Small intestine (tissue), 7 donors: ENCODE data around the gene OBSCN. TPM values are rescaled to one million over a fixed set of nuclear protein-coding genes. Genes with fewer than 3 reads are reported as not detected.

Experiments used
- DNase-seq, 2 donors: peaks; one replicate each; pipeline versions ENCODE4 v3.0.0 to v3.0.0-alpha.2; 2013
- FAIRE-seq: peaks from 2 replicates; lab custom pipeline; 2012; peaks lifted over from hg19 to GRCh38; lab: Jason Lieb, UNC
- H3K27ac ChIP-seq, 3 donors: one replicate each; pipeline ENCODE4 v1.5.1; 2013; ENCODE audit warnings: low read length in 2 of 3, mild to moderate bottlenecking in 2 of 3, control low read depth in 1 of 3, inconsistent platforms in 1 of 3, low read depth in 1 of 3, moderate library complexity in 1 of 3
- H3K27me3 ChIP-seq, 3 donors: one replicate each; pipeline ENCODE4 v1.6.1; 2013; ENCODE audit warnings: low read length in 3 of 3, inconsistent platforms in 1 of 3; ENCODE audit not compliant: control insufficient read depth in 3 of 3, insufficient read depth in 3 of 3
- H3K36me3 ChIP-seq, 3 donors: one replicate each; pipeline ENCODE4 v1.6.1; 2013; ENCODE audit warnings: low read length in 3 of 3, inconsistent platforms in 1 of 3, low read depth in 1 of 3, mild to moderate bottlenecking in 1 of 3, moderate library complexity in 1 of 3; ENCODE audit not compliant: control insufficient read depth in 3 of 3, insufficient read depth in 2 of 3
- H3K4me1 ChIP-seq, 3 donors: one replicate each; pipeline ENCODE4 v1.6.1; 2013; ENCODE audit warnings: low read length in 2 of 3, inconsistent platforms in 1 of 3, low read depth in 1 of 3, mild to moderate bottlenecking in 1 of 3, moderate library complexity in 1 of 3; ENCODE audit not compliant: control insufficient read depth in 3 of 3, insufficient read depth in 2 of 3
- H3K4me3 ChIP-seq, 3 donors: one replicate each; pipeline ENCODE4 v1.5.1; 2013; ENCODE audit warnings: low read length in 3 of 3, control low read depth in 1 of 3, inconsistent platforms in 1 of 3, low read depth in 1 of 3, mild to moderate bottlenecking in 1 of 3, moderate library complexity in 1 of 3
- H3K9me3 ChIP-seq, 2 donors: one replicate each; pipeline ENCODE4 v1.6.1; 2013; ENCODE audit warnings: low read depth in 1 of 2, low read length in 1 of 2; ENCODE audit not compliant: control insufficient read depth in 2 of 2, insufficient read depth in 1 of 2
- WGBS, 3 donors: extraction: QIAGEN DNeasy Blood & Tissue Kit; methylation state at CpG; one replicate each; pipeline ENCODE4 v1.1.7; 2013; 5-methylcytosine and 5-hydroxymethylcytosine counted together
- polyA plus RNA-seq, 4 donors: library from polyadenylated mRNA; stranded (reverse) in 3 of 4; unstranded in 1 of 4; fragments of 200-250 nt in 3 of 4; fragments of 120-200 nt in 1 of 4; gene quantifications; one replicate each; pipeline versions ENCODE4 v1.2.1 to v1.2.3, GENCODE V29; 2013
- donor health status: healthy with polysubstance abuse.
- donor health status: control.
- donor health status: control.
- donor health status: Bipolar disorder and iron deficiency.
- donor health status: healthy.

The OBSCN gene
- polyA plus RNA-seq, 4 donors, result 3.6 to 36.2 (median 5.7) TPM

DNA sequence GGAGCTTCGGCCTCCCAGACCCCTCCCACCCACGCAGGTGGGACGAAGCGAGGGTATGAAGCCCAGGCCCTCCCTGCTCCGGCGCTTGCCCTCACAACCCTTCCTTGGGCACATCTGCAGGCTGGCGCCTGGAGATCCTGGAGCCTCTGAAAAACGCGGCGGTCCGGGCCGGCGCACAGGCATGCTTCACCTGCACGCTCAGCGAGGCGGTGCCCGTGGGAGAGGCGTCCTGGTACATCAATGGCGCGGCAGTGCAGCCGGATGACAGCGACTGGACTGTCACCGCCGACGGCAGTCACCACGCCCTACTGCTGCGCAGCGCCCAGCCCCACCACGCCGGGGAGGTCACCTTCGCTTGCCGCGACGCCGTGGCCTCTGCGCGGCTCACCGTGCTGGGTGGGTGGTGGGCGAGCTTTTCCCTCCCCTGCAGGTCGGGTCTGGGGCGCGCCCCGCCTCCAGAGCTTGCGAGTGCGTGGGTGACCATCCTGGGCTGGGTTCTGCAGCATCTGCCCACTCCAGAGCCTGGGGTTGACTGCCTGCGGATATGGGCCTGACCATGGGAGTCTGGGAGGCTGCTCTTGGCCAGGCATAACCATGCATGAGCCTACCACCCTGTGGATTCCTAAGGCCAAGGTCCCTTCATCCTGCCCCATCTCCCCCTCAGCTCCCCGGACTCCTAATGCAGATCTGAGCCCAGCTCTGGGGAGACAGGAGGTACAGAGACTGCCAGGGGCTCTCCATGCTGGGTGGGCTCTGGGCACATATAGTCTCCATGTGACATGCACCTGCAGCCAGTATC lies 108.9 kb downstream of the OBSCN start:
- Histone ChIP-seq H3K4me1 (no peaks in the 10 kb centered on the region), H3K4me3 (no peak overlapping the region), H3K27me3 (no peaks in the 10 kb centered on the region), H3K36me3 (peaks cover 0 to 51% (median 0%) of the 10 kb centered on the region in 3 donors), H3K9me3 (peaks cover 2 to 23% of the 10 kb centered on the region in 2 donors), H3K27ac (no peak overlapping the region)
- WGBS, 3 donors, result 93 to 96% (median 93%) methylated on average over 36 to 47 of the region's 47 CpGs
- no peak for DNase-seq
- no peak for FAIRE-seq

DNA sequence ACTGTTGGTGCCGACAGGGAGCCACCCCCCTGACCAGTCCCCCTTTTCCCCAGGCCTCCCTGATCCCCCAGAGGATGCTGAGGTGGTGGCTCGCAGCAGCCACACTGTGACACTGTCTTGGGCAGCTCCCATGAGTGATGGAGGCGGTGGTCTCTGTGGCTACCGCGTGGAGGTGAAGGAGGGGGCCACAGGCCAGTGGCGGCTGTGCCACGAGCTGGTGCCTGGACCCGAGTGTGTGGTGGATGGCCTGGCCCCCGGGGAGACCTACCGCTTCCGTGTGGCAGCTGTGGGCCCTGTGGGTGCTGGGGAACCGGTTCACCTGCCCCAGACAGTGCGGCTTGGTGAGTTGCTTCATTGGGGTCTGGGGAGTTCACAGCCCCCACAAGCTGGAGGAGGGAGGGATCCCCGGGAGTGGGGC lies 109.6 kb downstream of the OBSCN start:
- Histone ChIP-seq H3K4me1 (no peaks in the 10 kb centered on the region), H3K4me3 (no peak overlapping the region), H3K27ac (no peak overlapping the region), H3K27me3 (no peaks in the 10 kb centered on the region), H3K36me3 (peaks cover 0 to 50% (median 0%) of the 10 kb centered on the region in 3 donors), H3K9me3 (peaks cover 0 to 17% of the 10 kb centered on the region in 2 donors)
- FAIRE-seq, result no peak
- DNase-seq, result no peak
- WGBS, 3 donors, result 78 to 91% (median 89%) methylated on average over 13 to 14 of the region's 14 CpGs

DNA sequence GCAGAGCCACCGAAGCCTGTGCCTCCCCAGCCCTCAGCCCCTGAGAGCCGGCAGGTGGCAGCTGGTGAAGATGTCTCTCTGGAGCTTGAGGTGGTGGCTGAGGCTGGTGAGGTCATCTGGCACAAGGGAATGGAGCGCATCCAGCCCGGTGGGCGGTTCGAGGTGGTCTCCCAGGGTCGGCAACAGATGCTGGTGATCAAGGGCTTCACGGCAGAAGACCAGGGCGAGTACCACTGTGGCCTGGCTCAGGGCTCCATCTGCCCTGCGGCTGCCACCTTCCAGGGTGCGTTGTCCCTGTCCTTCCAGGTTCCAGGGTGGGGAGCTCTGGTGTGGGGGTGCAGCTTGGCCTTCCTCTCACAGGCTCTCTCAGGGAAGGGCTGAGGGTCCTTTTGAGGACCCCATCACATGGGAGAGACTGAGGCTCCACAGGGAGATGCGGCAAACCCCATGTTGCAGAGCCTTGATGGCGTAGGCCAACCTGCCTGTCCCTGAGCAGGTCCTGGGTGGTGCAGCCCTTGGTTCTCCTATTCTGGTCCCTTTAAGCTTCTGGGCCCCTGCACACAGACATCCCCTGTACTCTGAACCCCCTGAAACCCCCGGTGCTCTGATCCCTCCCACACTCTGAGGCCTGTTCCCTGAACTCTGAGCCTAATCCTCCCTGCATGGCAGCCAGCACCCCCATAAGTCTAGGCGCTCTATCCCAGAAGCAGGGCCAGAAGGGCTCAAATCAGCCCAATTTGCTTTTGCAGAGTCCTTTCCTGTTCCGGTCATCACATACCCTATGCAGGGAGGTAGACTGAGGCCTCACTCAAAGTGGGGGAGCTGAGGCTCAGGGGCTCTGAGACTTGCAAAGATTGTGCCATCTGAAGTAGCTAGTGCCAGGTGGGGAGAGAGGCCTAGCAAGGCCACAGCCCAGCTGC lies 110.3 kb downstream of the OBSCN start:
- Histone ChIP-seq H3K27me3 (no peaks in the 10 kb centered on the region), H3K4me3 (no peak overlapping the region), H3K9me3 (peaks cover 0 to 10% of the 10 kb centered on the region in 2 donors), H3K4me1 (no peaks in the 10 kb centered on the region), H3K36me3 (peaks cover 0 to 51% (median 0%) of the 10 kb centered on the region in 3 donors), H3K27ac (no peak overlapping the region)
- WGBS, 3 donors, result 86 to 92% (median 91%) methylated on average over 16 of the region's 16 CpGs
- DNase-seq (no peak), FAIRE-seq (no peak)

GRCh38 chr1:228318823-228319241 lies 111.0 kb downstream of the OBSCN start:
- H3K36me3 ChIP-seq, result peaks cover 0 to 53% (median 0%) of the 10 kb centered on the region in 3 donors
- no peak for DNase-seq

DNA sequence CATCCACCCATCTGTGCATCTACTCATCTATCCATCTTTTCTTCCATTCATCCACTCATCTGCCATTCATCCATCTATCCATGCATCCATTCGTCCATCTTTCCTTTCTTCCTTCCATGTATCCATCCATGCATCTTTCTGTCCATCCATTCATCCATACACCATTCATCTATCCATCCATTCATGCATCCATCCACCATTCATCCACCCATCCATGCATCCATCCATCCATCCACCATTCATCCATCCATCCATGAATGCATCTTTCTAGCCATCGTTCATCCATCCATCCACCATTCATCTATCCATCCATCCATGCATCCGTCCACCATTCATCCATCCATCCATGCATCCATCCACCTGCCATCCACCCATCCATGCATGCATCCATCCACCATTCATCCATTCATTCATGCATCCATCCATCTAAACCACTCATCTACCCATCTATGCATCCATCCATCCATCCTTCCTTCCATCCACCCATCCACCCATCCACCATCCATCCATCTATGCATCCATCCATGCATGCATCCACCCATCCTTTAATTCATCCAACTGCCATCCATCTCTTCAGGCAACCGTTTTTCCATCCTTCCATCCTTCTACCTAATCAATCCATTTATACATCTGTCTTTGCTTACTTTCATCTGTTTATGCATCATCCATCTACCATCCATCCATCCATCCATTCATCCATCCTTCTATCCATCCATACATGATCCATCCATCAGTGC lies 111.7 kb downstream of the OBSCN start:
- Histone ChIP-seq H3K9me3 (peaks cover 0 to under 1% of the 10 kb centered on the region in 2 donors), H3K27me3 (no peaks in the 10 kb centered on the region), H3K27ac (no peak overlapping the region), H3K36me3 (peaks cover 0 to 55% (median 0%) of the 10 kb centered on the region in 3 donors), H3K4me1 (no peaks in the 10 kb centered on the region), H3K4me3 (no peak overlapping the region)
- DNase-seq (no peak), FAIRE-seq (no peak)
- WGBS, 3 donors, result 84 to 94% (median 91%) methylated on average over 4 of the region's 4 CpGs

More at GRCh38 chr1:228318823-228319241, 111.0 kb downstream of the OBSCN start:
- no peak overlapping the region for H3K27ac ChIP-seq
- H3K4me3 ChIP-seq, result no peak overlapping the region
- WGBS, 3 donors, result 93 to 98% (median 94%) methylated on average over 12 to 15 of the region's 15 CpGs
- FAIRE-seq, result no peak
- peaks cover 0 to 3% of the 10 kb centered on the region in 2 donors for H3K9me3 ChIP-seq
- no peaks in the 10 kb centered on the region for H3K27me3 ChIP-seq
- H3K4me1 ChIP-seq, result no peaks in the 10 kb centered on the region

- H3K4me1 ChIP-seq, result no peaks in the 10 kb centered on the region
- peaks cover 0 to 59% (median 0%) of the 10 kb centered on the region in 3 donors for H3K36me3 ChIP-seq
- no peak for FAIRE-seq
These were observed 112.5 kb downstream of the OBSCN start for GRCh38 chr1:228320394-228320793.

GRCh38 chr1:228321435-228321834 lies 113.6 kb downstream of the OBSCN start:
- H3K4me3 ChIP-seq, result no peak overlapping the region
- no peaks in the 10 kb centered on the region for H3K27me3 ChIP-seq
- WGBS, 3 donors, result 91 to 94% (median 93%) methylated on average over 11 of the region's 11 CpGs
- no peak overlapping the region for H3K27ac ChIP-seq
- no peaks in the 10 kb centered on the region for H3K4me1 ChIP-seq
- peaks cover 0 to 6% of the 10 kb centered on the region in 2 donors for H3K9me3 ChIP-seq
- peaks cover 0 to 56% (median 0%) of the 10 kb centered on the region in 3 donors for H3K36me3 ChIP-seq
- DNase-seq (no peak), FAIRE-seq (no peak)

More at GRCh38 chr1:228320394-228320793, 112.5 kb downstream of the OBSCN start:
- H3K27ac ChIP-seq, result no peak overlapping the region
- no peak for DNase-seq
- WGBS, 3 donors, result 89 to 96% (median 93%) methylated on average over 3 of the region's 3 CpGs
- no peaks in the 10 kb centered on the region for H3K27me3 ChIP-seq
- H3K9me3 ChIP-seq, result peaks cover 0 to 6% of the 10 kb centered on the region in 2 donors
- H3K4me3 ChIP-seq, result no peak overlapping the region
